Natural killer cell (primary cell): ENCODE measurements around the gene SMIM45.
A peak's percentile ranks its signal among the peaks of the same experiment; 100 is the strongest.

Source experiments
- ATAC-seq, 3 donors: fragments of 150-1000 bp in 2 of 3; fragments of 200-7000 bp in 1 of 3; cut with Tn5 transposase; 1 replicate in 1 of 3; 2 replicates in 2 of 3; pipeline ENCODE4 v1.10.0; 2021; ENCODE audit warnings: mild to moderate bottlenecking in 2 of 3, moderate library complexity in 2 of 3
- DNase-seq, 2 donors: peaks; one replicate each; pipeline versions ENCODE4 v3.0.0 to v3.0.0-alpha.2; 2013 to 2021; ENCODE audit warnings: mixed read lengths in 1 of 2
- H3K27ac ChIP-seq: one replicate; pipeline ENCODE4 v1.5.1; 2013; ENCODE audit warnings: mild to moderate bottlenecking, low read length
- H3K27me3 ChIP-seq: one replicate; pipeline ENCODE4 v1.6.1; 2013; ENCODE audit warnings: low read length; ENCODE audit not compliant: control insufficient read depth, insufficient read depth
- H3K36me3 ChIP-seq: one replicate; pipeline ENCODE4 v1.6.1; 2013; ENCODE audit warnings: low read length; ENCODE audit not compliant: control insufficient read depth, insufficient read depth
- H3K4me1 ChIP-seq: one replicate; pipeline ENCODE4 v1.6.1; 2013; ENCODE audit warnings: low read length; ENCODE audit not compliant: control insufficient read depth, insufficient read depth
- H3K4me3 ChIP-seq: one replicate; pipeline ENCODE4 v1.5.1; 2013; ENCODE audit warnings: low read length
- H3K9me3 ChIP-seq: one replicate; pipeline ENCODE4 v1.6.1; 2013; ENCODE audit warnings: low read length; ENCODE audit not compliant: control insufficient read depth, insufficient read depth
- H3K27ac Mint-ChIP-seq, 2 donors: one replicate each; pipeline ENCODE4 v1.8.0; 2022; ENCODE audit warnings: mild to moderate bottlenecking in 2 of 2, mixed read lengths in 2 of 2, moderate library complexity in 1 of 2
- H3K27me3 Mint-ChIP-seq, 2 donors: one replicate each; pipeline ENCODE4 v1.8.0; 2022; ENCODE audit warnings: low read depth in 2 of 2, mixed read lengths in 2 of 2
- H3K36me3 Mint-ChIP-seq: one replicate; pipeline ENCODE4 v1.8.0; 2022; ENCODE audit warnings: mixed read lengths
- H3K4me1 Mint-ChIP-seq, 2 donors: one replicate each; pipeline ENCODE4 v1.8.0; 2022; ENCODE audit warnings: mixed read lengths in 2 of 2
- H3K4me3 Mint-ChIP-seq: one replicate; pipeline ENCODE4 v1.8.0; 2022; ENCODE audit warnings: mild to moderate bottlenecking, moderate library complexity, mixed read lengths
- H3K9me3 Mint-ChIP-seq, 2 donors: one replicate each; pipeline ENCODE4 v1.8.0; 2022; ENCODE audit warnings: mixed read lengths in 2 of 2
- CTCF ChIP-seq: fragments of 200-600 bp; IDR thresholded peaks from one replicate; pipeline ENCODE4 v1.8.0; 2022; ENCODE audit warnings: antibody characterized with exemption
- WGBS: methylation state at CpG from one replicate; pipeline ENCODE4 v1.1.7; 2013; ENCODE audit warnings: missing lambda C conversion rate; ENCODE audit not compliant: insufficient coverage; 5-methylcytosine and 5-hydroxymethylcytosine counted together
- intact Hi-C: fragments of 100-400 bp; cut with micrococcal nuclease; formaldehyde crosslinking; loops from one replicate; pipeline ENCODE4 v1.14.2; 2022

The SMIM45 gene

GRCh38 chr22:41913842-41914534 lies 38.0 kb upstream of the SMIM45 start:
- TF ChIP-seq CTCF: no peak
- H3K9me3 Mint-ChIP-seq: no peaks in the 10 kb centered on the region
- H3K36me3 ChIP-seq: no peaks in the 10 kb centered on the region
- H3K27me3 ChIP-seq: peaks cover 65% of the 10 kb centered on the region
- no peak overlapping the region for H3K4me3 Mint-ChIP-seq
- peaks cover 58% of the 10 kb centered on the region for H3K4me1 ChIP-seq
- no peaks in the 10 kb centered on the region for H3K9me3 ChIP-seq
- ATAC-seq (no peak), DNase-seq (peak in 1 of 2 donors; percentile 43)
- H3K4me1 Mint-ChIP-seq: peaks cover 5 to 26% of the 10 kb centered on the region in 2 donors
- WGBS: 6% methylated on average over 78 of the region's 79 CpGs
- H3K36me3 Mint-ChIP-seq: no peaks in the 10 kb centered on the region
- H3K27me3 Mint-ChIP-seq: peaks cover 24 to 37% of the 10 kb centered on the region in 2 donors
- H3K27ac ChIP-seq: no peak overlapping the region
- H3K27ac Mint-ChIP-seq: no peak overlapping the region
- H3K4me3 ChIP-seq: no peak overlapping the region
- intact Hi-C loops: no loop called here

DNA sequence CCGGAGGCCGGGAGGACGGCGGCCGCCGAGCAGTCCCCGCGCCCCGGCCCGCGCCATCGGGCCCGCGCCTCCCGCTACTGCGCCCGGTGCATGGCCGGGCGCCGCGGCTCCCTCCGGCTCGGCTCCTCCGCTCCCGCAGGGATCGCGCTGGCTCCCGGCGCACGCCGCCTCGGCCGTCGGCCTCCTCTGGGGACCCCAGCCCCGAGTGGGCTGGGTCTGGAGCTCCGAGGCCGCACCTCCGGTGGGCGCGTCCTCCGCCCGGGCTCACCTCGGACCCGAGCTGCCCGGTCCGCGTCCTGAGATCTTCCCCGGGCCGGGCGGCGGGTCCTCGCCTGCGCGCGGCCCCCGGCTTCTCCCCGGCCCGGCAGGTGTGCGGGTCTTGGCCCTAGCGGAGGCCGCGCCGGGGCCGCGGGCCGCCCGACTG lies 37.3 kb upstream of the SMIM45 start:
- peaks cover 58% of the 10 kb centered on the region for H3K4me1 ChIP-seq
- no peaks in the 10 kb centered on the region for H3K36me3 ChIP-seq
- WGBS: 2% methylated on average over 67 of the region's 67 CpGs
- H3K27ac Mint-ChIP-seq: no peak overlapping the region
- peaks cover 68% of the 10 kb centered on the region for H3K27me3 ChIP-seq
- no peaks in the 10 kb centered on the region for H3K36me3 Mint-ChIP-seq
- peaks cover 0 to 26% of the 10 kb centered on the region in 2 donors for H3K4me1 Mint-ChIP-seq
- no peak for DNase-seq
- no peak overlapping the region for H3K4me3 ChIP-seq
- H3K27me3 Mint-ChIP-seq: peaks cover 24 to 34% of the 10 kb centered on the region in 2 donors
- no peaks in the 10 kb centered on the region for H3K9me3 ChIP-seq
- peak in 1 of 3 donors; percentile 25 for ATAC-seq
- H3K27ac ChIP-seq: no peak overlapping the region
- no peak overlapping the region for H3K4me3 Mint-ChIP-seq
- no peaks in the 10 kb centered on the region for H3K9me3 Mint-ChIP-seq
- intact Hi-C loops: no loop called here
- no peak for TF ChIP-seq CTCF

GRCh38 chr22:41915035-41915785 lies 36.7 kb upstream of the SMIM45 start, which contains the start of gene SHISA8:
Gene SHISA8 (minus strand): TSS chr22:41915074. CDS start chr22:41914667, 407 bp downstream.
- H3K4me3 ChIP-seq: peak within 1 kb of the TSS; percentile 29
- Mint-ChIP-seq H3K4me1 (peaks cover 0 to 27% of the 10 kb centered on the region in 2 donors), H3K9me3 (no peaks in the 10 kb centered on the region), H3K36me3 (no peaks in the 10 kb centered on the region), H3K27me3 (peaks cover 24 to 34% of the 10 kb centered on the region in 2 donors), H3K27ac (peak within 1 kb of the TSS in 1 of 2 donors; percentile 14), H3K4me3 (peak within 1 kb of the TSS; percentile 37)
- ATAC-seq (peak; percentile 63 to 69 (median 69)), DNase-seq (peak; percentile 38 to 77)
- peaks cover 67% of the 10 kb centered on the region for H3K27me3 ChIP-seq
- 11% methylated on average over 47 of the region's 63 CpGs for WGBS
- peaks cover 63% of the 10 kb centered on the region for H3K4me1 ChIP-seq
- TF ChIP-seq CTCF: no peak
- intact Hi-C loops: no loop called here
- H3K36me3 ChIP-seq: no peaks in the 10 kb centered on the region
- H3K9me3 ChIP-seq: no peaks in the 10 kb centered on the region
- H3K27ac ChIP-seq: no peak within 1 kb of the TSS
